ENCODE data around the gene TMCC1. TPM values are rescaled to one million over a fixed set of nuclear protein-coding genes. Genes with fewer than 3 reads are reported as not detected.

The TMCC1 gene
- total and polyA plus RNA-seq, 4 donors = 4.6 to 44.2 (median 24.0) TPM

DNA sequence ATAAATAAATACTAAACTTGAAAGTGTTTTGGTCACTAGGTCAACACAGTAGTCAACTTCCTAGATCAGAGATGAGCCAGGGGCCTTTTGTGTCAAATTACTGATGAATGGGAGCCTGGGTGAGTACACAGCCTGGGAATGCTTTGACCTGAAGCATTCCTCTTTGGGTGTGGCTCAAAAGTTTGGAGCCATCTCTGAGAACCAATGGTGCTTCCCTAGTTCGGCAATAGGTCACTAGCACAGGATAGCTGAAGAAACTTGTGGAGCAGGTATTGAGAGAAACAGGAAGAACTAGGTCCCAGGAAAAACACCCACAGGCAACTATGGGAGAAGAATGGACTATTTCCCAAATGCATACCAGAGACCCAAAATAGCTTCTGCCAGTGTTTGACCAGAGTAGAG is 230.5 kb downstream of the TMCC1 start:
- Histone ChIP-seq H3K27ac (ENCODE audit: low read depth in 1 of 2, low read length in 2 of 2) (no peak overlapping the region), H3K4me1 (ENCODE audit: control insufficient read depth in 1 of 2, insufficient read depth in 2 of 2, low read length in 2 of 2) (peaks cover 5 to 17% of the 10 kb centered on the region in 2 donors), H3K36me3 (ENCODE audit: control insufficient read depth in 1 of 2, insufficient read depth in 2 of 2, low read length in 1 of 2) (no peaks in the 10 kb centered on the region), H3K27me3 (ENCODE audit: control insufficient read depth in 1 of 2, insufficient read depth in 2 of 2, low read length in 1 of 2) (no peaks in the 10 kb centered on the region), H3K4me3 (ENCODE audit: low read length in 2 of 2) (no peak overlapping the region), H3K9me3 (ENCODE audit: control insufficient read depth, low read length) (no peaks in the 10 kb centered on the region)
- ATAC-seq (ENCODE audit: low FRiP score) = no peak
- WGBS, 2 donors = 86 to 87% methylated on average over 1 of the region's 1 CpG
- no peak for DNase-seq
- intact Hi-C loops (cut with DNase I) = no loop called here

DNA sequence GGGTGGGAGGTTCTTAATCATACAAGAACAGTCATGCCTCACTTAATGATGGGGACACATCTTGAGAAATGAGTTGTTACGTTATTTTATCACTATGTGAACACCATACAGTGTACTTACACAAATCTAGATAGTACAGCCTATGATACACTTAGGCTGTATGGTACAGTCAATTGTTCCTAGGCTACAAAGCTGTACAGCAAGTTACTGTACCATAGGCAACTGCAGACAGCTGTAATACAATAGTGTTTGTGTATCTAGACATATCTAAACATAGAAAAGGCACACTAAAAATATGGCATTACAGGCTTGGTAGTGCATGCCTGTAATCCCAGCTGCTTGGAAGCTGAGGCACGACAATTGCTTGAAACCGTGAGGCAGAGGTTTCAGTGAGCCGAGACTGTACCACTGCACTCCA is 231.3 kb downstream of the TMCC1 start:
- Histone ChIP-seq H3K9me3 (ENCODE audit: control insufficient read depth, low read length) (no peaks in the 10 kb centered on the region), H3K27me3 (ENCODE audit: control insufficient read depth in 1 of 2, insufficient read depth in 2 of 2, low read length in 1 of 2) (no peaks in the 10 kb centered on the region), H3K4me1 (ENCODE audit: control insufficient read depth in 1 of 2, insufficient read depth in 2 of 2, low read length in 2 of 2) (peaks cover 5 to 17% of the 10 kb centered on the region in 2 donors), H3K4me3 (ENCODE audit: low read length in 2 of 2) (no peak overlapping the region), H3K27ac (ENCODE audit: low read depth in 1 of 2, low read length in 2 of 2) (no peak overlapping the region), H3K36me3 (ENCODE audit: control insufficient read depth in 1 of 2, insufficient read depth in 2 of 2, low read length in 1 of 2) (no peaks in the 10 kb centered on the region)
- no peak for ATAC-seq (ENCODE audit: low FRiP score)
- intact Hi-C loops (cut with DNase I) = no loop called here
- WGBS, 2 donors = 74 to 76% methylated on average over 4 of the region's 4 CpGs
- no peak for DNase-seq

DNA sequence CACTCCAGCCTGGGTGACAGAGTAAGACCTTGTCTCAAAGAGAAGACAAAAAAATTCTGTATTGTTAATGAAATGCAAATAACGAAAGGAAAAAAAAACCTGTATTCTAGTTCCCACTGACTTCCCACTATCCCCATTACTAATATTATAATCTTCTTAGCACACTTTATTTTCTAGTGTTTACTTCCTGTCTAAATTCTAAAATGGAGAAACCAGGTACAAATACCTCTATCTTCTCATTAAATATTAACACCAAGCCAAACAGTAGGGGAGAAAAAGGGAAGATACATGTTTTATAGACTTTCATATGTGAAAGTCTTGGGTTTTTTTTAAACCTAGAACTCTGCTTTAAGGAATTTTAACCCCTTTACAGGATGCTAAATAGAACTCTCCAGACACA is 231.7 kb downstream of the TMCC1 start:
- Histone ChIP-seq H3K27me3 (ENCODE audit: control insufficient read depth in 1 of 2, insufficient read depth in 2 of 2, low read length in 1 of 2) (no peaks in the 10 kb centered on the region), H3K4me1 (ENCODE audit: control insufficient read depth in 1 of 2, insufficient read depth in 2 of 2, low read length in 2 of 2) (peaks cover 5 to 17% of the 10 kb centered on the region in 2 donors), H3K4me3 (ENCODE audit: low read length in 2 of 2) (no peak overlapping the region), H3K27ac (ENCODE audit: low read depth in 1 of 2, low read length in 2 of 2) (no peak overlapping the region), H3K9me3 (ENCODE audit: control insufficient read depth, low read length) (no peaks in the 10 kb centered on the region), H3K36me3 (ENCODE audit: control insufficient read depth in 1 of 2, insufficient read depth in 2 of 2, low read length in 1 of 2) (no peaks in the 10 kb centered on the region)
- no peak for ATAC-seq (ENCODE audit: low FRiP score)
- no peak for DNase-seq
- WGBS, 2 donors = 94 to 100% methylated on average over 1 of the region's 1 CpG
- intact Hi-C loops (cut with DNase I) = no loop called here

DNA sequence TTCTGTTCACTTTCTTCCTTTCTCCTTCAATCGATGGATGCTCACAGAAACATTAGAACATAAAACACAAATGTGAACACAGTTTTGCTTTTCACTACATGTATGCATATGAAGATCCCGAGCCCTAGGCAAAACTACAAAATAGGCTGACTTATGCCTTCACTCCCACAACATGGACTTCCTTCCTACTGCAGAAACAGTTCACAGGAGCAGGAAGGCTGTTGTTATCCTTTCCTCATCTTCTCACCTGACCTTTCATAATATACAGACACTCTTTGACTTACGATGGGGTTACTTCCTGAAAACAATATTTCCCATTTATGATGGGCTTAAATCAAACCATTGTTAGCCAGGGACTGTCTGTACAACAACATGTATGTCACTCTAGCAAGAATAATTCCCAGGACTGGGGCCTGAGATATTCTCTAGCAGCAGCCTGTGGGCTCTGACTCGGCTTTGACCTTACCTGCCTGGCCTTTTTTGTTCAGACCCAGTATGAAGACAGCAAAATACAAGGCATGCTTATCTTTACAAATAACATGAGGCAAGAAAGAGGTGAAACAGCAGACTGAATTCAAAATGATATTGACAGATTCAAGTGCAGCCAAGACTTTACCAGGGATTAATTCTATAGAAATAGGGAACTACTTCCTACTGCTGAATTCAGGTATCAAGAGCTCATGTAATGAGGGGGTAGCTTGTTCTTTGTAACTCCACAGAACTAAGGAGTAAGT is 235.2 kb downstream of the TMCC1 start:
- Histone ChIP-seq H3K27ac (ENCODE audit: low read depth in 1 of 2, low read length in 2 of 2) (peak overlapping the region in 1 of 2 donors; percentile 45), H3K4me3 (ENCODE audit: low read length in 2 of 2) (no peak overlapping the region), H3K4me1 (ENCODE audit: control insufficient read depth in 1 of 2, insufficient read depth in 2 of 2, low read length in 2 of 2) (peaks cover 1 to 3% of the 10 kb centered on the region in 2 donors), H3K36me3 (ENCODE audit: control insufficient read depth in 1 of 2, insufficient read depth in 2 of 2, low read length in 1 of 2) (no peaks in the 10 kb centered on the region), H3K27me3 (ENCODE audit: control insufficient read depth in 1 of 2, insufficient read depth in 2 of 2, low read length in 1 of 2) (no peaks in the 10 kb centered on the region), H3K9me3 (ENCODE audit: control insufficient read depth, low read length) (no peaks in the 10 kb centered on the region)
- ATAC-seq (ENCODE audit: low FRiP score) (peak; percentile 22), DNase-seq (no peak)
- 68 to 73% methylated on average over 4 of the region's 4 CpGs for WGBS, 2 donors
- intact Hi-C loops (cut with DNase I) = no loop called here

DNA sequence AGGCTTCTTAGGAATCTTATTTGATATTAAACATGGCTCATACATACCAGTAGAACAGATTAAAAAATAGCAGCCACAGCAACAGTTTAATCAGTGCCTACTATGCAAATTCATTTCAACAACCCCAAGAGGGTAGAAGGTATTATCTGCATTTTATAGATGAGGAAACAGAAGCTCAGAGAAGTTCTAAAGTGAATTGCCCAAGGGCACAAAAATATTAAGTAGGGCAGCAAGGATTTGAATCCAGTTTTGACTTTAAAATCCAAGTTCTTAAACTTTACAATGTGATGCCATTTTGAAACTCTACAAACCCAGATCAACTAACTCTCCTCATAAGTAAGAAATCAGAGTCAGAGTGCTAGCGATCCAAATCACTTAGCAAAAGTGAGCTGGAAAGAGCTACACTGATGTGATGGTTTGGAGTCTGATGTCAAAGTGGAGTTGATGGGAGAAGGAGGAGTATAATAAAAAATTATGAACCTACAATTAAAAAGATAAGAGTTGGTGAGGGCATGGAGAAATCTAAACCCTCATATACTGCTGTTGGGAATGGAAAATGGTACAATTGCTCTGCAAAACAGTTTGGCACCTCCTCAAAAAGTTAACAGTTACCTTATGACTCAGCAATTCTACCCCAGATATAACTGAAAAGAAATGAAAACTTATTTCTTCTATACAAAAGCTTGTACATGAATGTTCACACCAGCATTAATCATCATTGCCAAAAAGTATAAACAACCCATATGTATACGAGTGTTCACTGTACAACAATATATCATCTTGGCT is 236.1 kb downstream of the TMCC1 start:
- no peaks in the 10 kb centered on the region for H3K9me3 ChIP-seq (ENCODE audit: control insufficient read depth, low read length)
- DNase-seq (no peak), ATAC-seq (ENCODE audit: low FRiP score) (no peak)
- H3K27me3 ChIP-seq (ENCODE audit: control insufficient read depth in 1 of 2, insufficient read depth in 2 of 2, low read length in 1 of 2) = no peaks in the 10 kb centered on the region
- H3K4me1 ChIP-seq (ENCODE audit: control insufficient read depth in 1 of 2, insufficient read depth in 2 of 2, low read length in 2 of 2) = peaks cover 0 to 7% of the 10 kb centered on the region in 2 donors
- H3K27ac ChIP-seq (ENCODE audit: low read depth in 1 of 2, low read length in 2 of 2) = no peak overlapping the region
- intact Hi-C loops (cut with DNase I) = no loop called here
- WGBS, 2 donors = 72 to 75% methylated on average over 2 of the region's 2 CpGs
- no peaks in the 10 kb centered on the region for H3K36me3 ChIP-seq (ENCODE audit: control insufficient read depth in 1 of 2, insufficient read depth in 2 of 2, low read length in 1 of 2)
- H3K4me3 ChIP-seq (ENCODE audit: low read length in 2 of 2) = no peak overlapping the region

DNA sequence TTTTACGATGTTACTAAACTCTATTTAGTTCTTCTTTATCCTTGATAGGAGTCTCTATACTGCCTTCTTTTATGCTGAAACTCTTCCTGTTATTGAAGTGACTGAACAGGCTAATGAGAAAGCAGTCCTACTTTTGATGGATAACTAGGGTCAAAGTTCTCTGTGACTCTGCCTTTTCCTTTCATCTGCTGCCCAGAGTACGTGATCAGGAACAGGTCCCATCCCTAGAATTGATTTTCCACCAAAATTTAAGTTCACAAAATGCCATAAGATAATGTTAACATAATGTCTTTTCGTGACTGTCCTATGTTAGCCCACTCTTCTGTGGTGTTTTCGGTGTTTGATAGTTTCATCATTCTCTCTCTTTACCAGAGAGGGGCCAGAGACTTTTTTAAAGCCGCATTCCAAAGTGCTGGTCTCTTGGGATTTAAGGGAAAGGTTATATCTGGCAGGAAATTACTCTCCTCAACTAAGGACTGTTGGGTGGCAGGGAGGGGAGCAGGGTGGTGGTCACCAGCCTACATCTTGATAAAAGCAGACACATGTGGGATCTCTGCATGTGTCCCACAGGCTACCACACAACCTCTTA is 236.8 kb downstream of the TMCC1 start:
- no peaks in the 10 kb centered on the region for H3K9me3 ChIP-seq (ENCODE audit: control insufficient read depth, low read length)
- H3K27me3 ChIP-seq (ENCODE audit: control insufficient read depth in 1 of 2, insufficient read depth in 2 of 2, low read length in 1 of 2) = no peaks in the 10 kb centered on the region
- DNase-seq (no peak), ATAC-seq (ENCODE audit: low FRiP score) (no peak)
- H3K4me1 ChIP-seq (ENCODE audit: control insufficient read depth in 1 of 2, insufficient read depth in 2 of 2, low read length in 2 of 2) = peaks cover 0 to 8% of the 10 kb centered on the region in 2 donors
- H3K4me3 ChIP-seq (ENCODE audit: low read length in 2 of 2) = no peak overlapping the region
- intact Hi-C loops (cut with DNase I) = no loop called here
- no peaks in the 10 kb centered on the region for H3K36me3 ChIP-seq (ENCODE audit: control insufficient read depth in 1 of 2, insufficient read depth in 2 of 2, low read length in 1 of 2)
- 84 to 88% methylated on average over 5 of the region's 5 CpGs for WGBS, 2 donors
- no peak overlapping the region for H3K27ac ChIP-seq (ENCODE audit: low read depth in 1 of 2, low read length in 2 of 2)

DNA sequence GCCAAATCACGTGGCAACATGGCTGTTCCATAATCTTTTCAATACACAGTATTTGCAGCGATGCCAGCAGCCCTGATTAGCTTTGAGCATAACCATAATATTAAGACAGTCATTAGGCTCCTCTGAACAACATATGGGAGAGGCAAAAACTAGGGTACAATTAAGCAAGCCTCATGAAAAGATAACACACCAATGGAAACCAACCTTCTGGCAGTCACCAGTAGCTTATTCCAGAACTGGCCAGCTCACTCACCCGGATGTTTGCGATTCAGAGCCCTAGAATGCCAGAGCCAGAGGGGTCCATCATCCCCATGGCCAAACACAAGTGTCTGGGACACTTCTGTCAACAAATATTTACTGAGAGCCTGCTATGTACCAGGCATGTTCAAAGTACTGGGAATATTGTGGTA is 238.2 kb downstream of the TMCC1 start:
- intact Hi-C loops (cut with DNase I) = no loop called here
- Histone ChIP-seq H3K4me3 (ENCODE audit: low read length in 2 of 2) (no peak overlapping the region), H3K36me3 (ENCODE audit: control insufficient read depth in 1 of 2, insufficient read depth in 2 of 2, low read length in 1 of 2) (no peaks in the 10 kb centered on the region), H3K9me3 (ENCODE audit: control insufficient read depth, low read length) (no peaks in the 10 kb centered on the region), H3K27ac (ENCODE audit: low read depth in 1 of 2, low read length in 2 of 2) (no peak overlapping the region), H3K4me1 (ENCODE audit: control insufficient read depth in 1 of 2, insufficient read depth in 2 of 2, low read length in 2 of 2) (peaks cover 0 to 8% of the 10 kb centered on the region in 2 donors), H3K27me3 (ENCODE audit: control insufficient read depth in 1 of 2, insufficient read depth in 2 of 2, low read length in 1 of 2) (no peaks in the 10 kb centered on the region)
- DNase-seq (no peak), ATAC-seq (ENCODE audit: low FRiP score) (no peak)
- WGBS, 2 donors = 91 to 92% methylated on average over 4 of the region's 4 CpGs

DNA sequence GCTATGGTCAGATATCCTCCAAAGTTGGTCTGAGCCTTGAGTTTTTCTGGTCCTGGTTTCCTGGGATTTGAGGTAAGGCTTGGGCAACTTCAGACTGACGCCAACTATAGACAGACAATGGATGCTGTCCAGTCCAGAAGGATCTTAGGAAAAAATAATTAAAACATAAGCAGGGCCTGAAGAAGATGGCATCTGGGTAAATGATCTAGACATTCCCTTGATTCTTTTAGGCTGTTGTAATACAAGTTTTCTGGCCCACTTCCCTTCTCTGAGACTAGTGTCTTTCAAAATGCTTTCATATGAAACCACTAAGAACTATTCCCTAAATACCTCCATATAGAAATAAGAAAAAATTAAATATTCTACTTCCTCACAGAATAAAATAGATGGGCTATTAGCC is 239.4 kb downstream of the TMCC1 start:
- Histone ChIP-seq H3K36me3 (ENCODE audit: control insufficient read depth in 1 of 2, insufficient read depth in 2 of 2, low read length in 1 of 2) (no peaks in the 10 kb centered on the region), H3K4me3 (ENCODE audit: low read length in 2 of 2) (no peak overlapping the region), H3K27ac (ENCODE audit: low read depth in 1 of 2, low read length in 2 of 2) (no peak overlapping the region), H3K27me3 (ENCODE audit: control insufficient read depth in 1 of 2, insufficient read depth in 2 of 2, low read length in 1 of 2) (no peaks in the 10 kb centered on the region), H3K9me3 (ENCODE audit: control insufficient read depth, low read length) (no peaks in the 10 kb centered on the region), H3K4me1 (ENCODE audit: control insufficient read depth in 1 of 2, insufficient read depth in 2 of 2, low read length in 2 of 2) (peaks cover 0 to 8% of the 10 kb centered on the region in 2 donors)
- intact Hi-C loops (cut with DNase I) = loop anchor here in 1 of 2 donors (5.0 kb wide), 2 partner anchors 173 to 278 kb away; no protein-coding TSS in a partner anchor
- WGBS, 2 donors = 82 to 85% methylated on average over 1 of the region's 1 CpG
- ATAC-seq (ENCODE audit: low FRiP score) = no peak
- no peak for DNase-seq
